Stimulated activated CD4-positive, alpha-beta T cell treated with anti-CD3 and anti-CD28 coated beads, TNF-alpha, amount 100 ng/mL, for 4 hours (primary cell): ENCODE data around the gene HDAC9.
"Not testable (repeated sequence)": the region's sequence is repeated elsewhere in the genome, so short reads cannot be mapped to it uniquely, and the experiment has no call there.

Experiments
- DNase-seq, 3 experiments: peaks; one replicate each; pipeline ENCODE4 v3.0.0-alpha.2; 2020; ENCODE audit warnings: low read depth in 3 of 3

HDAC9 gene

DNA sequence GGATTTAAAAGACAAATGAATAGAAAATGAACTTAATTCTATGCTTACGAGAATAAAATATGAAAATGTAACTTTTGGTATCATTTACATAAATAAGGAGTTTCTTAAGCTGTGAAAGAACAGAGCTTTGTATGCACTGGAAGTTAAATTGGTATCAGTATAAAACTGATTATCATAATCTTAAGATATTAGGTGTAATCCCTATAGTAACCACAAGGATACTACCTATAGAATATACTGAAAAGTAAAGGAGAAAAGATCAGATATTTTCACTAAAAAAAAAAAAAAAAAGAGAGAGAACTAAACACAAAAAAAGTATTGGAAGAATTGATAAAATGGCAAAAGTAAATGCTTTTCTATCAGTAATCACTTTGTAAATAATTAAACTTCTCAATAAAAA, 521.8 kb downstream of the HDAC9 start:
- no peak for DNase-seq

- no peak for DNase-seq
These were observed 524.5 kb downstream of the HDAC9 start for GRCh38 chr7:19020062-19020461.

DNA sequence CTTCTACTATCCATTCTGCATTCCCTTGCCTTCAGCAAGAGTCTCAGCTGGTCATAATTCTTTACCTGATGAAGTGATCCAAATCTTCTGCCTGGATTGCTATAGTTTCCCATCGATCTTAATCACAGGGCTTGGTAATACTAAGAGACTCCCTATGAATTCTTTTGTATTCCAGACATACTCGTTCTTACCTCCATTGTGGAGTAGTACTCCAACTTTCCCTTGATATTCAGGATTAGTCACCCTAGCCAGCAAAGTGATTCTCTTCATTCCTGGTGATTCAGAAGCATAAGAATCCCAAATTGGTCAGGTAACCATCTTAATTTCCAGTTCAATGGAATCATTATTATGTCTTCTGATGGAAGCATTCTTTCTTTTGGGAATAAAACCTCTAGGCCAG, 525.2 kb downstream of the HDAC9 start:
- DNase-seq, result no peak

DNA sequence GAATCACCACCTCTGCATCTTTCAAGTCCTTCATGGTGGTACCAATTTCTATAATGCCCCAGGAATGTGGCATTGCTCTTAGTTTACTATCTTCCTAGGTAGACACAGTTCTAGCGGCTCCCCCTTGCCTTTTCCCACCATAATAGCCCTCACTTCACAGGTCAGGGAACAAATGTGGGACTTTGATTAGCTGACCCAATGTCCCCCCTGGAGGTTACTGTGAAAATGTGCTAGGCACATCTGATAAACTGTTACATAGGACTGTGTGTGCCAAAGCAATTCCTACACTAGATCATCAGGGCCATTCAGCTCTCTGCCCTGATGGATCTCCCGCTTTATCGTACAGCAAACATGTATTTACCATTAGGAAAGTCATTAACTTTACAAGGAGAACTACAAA, 527.9 kb downstream of the HDAC9 start:
- DNase-seq, result no peak

DNA sequence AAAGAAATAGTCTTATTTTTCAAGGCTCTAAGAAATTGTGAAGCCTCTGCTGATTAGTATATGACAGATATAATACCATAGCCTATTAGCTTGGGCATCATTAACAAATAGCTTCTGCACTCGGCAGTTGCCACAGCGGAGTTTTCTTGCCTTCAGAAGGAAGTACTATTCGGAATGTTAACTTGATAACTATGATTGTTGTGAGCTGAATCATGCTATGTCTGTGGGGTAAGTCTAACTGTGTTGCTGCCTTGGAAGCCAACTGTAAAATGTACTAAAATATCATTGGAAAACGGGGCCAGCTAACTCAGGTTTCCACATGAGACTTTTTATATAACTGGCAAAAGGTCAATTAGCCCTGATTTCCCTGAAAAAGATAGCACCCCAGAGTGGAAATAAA, 528.7 kb downstream of the HDAC9 start:
- no peak for DNase-seq

DNA sequence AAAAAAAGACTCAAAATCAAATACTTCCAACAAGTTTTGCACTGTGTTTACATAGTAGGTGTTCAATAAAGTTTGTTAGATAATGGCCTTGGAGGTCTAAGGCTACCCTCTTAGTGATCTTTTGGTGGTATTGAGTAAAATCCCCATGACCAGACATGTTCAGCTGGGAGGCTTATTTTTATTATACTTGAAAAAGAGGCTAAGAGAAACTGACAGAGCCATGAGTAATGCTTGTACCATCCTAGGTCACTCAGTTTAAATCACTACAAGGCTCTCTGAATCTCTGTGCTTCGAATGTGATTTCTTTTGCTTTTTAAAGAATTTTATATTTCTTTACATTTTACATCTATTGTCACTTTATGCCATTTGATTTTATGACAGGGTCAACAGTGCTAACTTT, 531.3 kb downstream of the HDAC9 start:
- DNase-seq, result no peak

- DNase-seq, result no peak
These were observed 534.7 kb downstream of the HDAC9 start for GRCh38 chr7:19030281-19030680.

- not testable (repeated sequence) for DNase-seq
These were observed 537.4 kb downstream of the HDAC9 start for GRCh38 chr7:19032942-19033341.

DNA sequence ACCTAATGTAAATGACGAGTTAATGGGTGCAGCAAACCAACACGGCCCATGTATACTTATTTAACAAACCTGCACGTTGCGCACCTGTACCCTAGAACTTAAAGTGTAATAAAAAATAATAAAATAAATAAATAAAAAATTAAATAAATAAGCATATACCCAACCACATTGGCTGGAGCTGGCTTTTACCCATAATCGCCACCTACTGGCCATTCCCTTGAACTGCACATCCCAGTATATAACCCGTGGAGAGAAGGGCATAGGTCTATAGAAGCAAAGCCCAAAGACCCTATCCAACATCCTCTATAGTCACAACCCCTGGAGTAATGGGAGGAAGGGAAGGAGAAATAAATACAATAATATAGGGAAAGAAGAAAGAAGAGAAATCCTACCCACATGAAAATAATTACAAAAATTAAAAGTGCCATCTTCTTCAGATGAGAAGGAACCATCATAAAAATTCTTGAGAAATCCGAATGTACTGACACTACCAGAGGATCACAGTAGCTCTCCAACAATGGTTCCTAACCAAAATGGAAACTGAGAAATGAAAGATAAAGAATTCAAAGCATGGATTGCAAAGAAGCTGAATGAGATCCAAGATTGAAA, 556.3 kb downstream of the HDAC9 start:
- peak in 1 of 3 experiments; percentile 1 for DNase-seq
